Smooth muscle cell (in vitro differentiated cells): Measurements from ENCODE around the gene GPNMB. TPM values are rescaled to one million over a fixed set of nuclear protein-coding genes. Genes with fewer than 3 reads are reported as not detected.
A peak's percentile ranks its signal among the peaks of the same experiment; 100 is the strongest.
"Not testable (repeated sequence)": the region's sequence is repeated elsewhere in the genome, so short reads cannot be mapped to it uniquely, and the experiment has no call there.

Experiments
- DNase-seq: peaks from one replicate; lab custom pipeline; 2025; ENCODE audit not compliant: unreplicated experiment; lab: John Stamatoyannopoulos, UW
- H2AFZ ChIP-seq: fragments of 200-600 bp; sonication (generic); 2 replicates; pipeline ENCODE4 v1.6.0; 2016; ENCODE audit warnings: antibody characterized with exemption, low read depth, mild to moderate bottlenecking
- H3F3A ChIP-seq: fragments of 200-600 bp; sonication (generic); 2 replicates; pipeline ENCODE4 v1.6.0; 2017; ENCODE audit warnings: antibody characterized with exemption, low read depth
- H3K27ac ChIP-seq: fragments of 200-600 bp; sonication (generic); 2 replicates; pipeline ENCODE4 v1.5.1; 2016; ENCODE audit warnings: low read depth, mild to moderate bottlenecking
- H3K27me3 ChIP-seq: fragments of 200-600 bp; sonication (generic); 2 replicates; pipeline ENCODE4 v1.6.1; 2016; ENCODE audit warnings: low read depth, mild to moderate bottlenecking
- H3K36me3 ChIP-seq: fragments of 200-600 bp; sonication (generic); 2 replicates; pipeline ENCODE4 v1.5.1; 2016; ENCODE audit warnings: low read depth
- H3K4me1 ChIP-seq: fragments of 200-600 bp; sonication (generic); 2 replicates; pipeline ENCODE4 v1.5.1; 2016; ENCODE audit warnings: low read depth
- H3K4me2 ChIP-seq: fragments of 200-600 bp; sonication (generic); 2 replicates; pipeline ENCODE4 v1.6.0; 2016; ENCODE audit warnings: mild to moderate bottlenecking
- H3K4me3 ChIP-seq: fragments of 200-600 bp; sonication (generic); 2 replicates; pipeline ENCODE4 v1.5.1; 2016; ENCODE audit warnings: mild to moderate bottlenecking
- H3K79me2 ChIP-seq: fragments of 200-600 bp; sonication (generic); 2 replicates; pipeline ENCODE4 v1.6.0; 2016; ENCODE audit warnings: low read depth, mild to moderate bottlenecking
- H3K9ac ChIP-seq: fragments of 200-600 bp; sonication (generic); 2 replicates; pipeline ENCODE4 v1.6.0; 2016; ENCODE audit warnings: low read depth
- H3K9me3 ChIP-seq: fragments of 200-600 bp; sonication (generic); replicated peaks from 2 replicates; pipeline ENCODE4 v1.5.1; 2016; ENCODE audit warnings: low read depth
- H4K20me1 ChIP-seq: fragments of 200-600 bp; sonication (generic); 2 replicates; pipeline ENCODE4 v1.6.0; 2016; ENCODE audit warnings: low read depth
- CTCF ChIP-seq: fragments of 200-600 bp; sonication (generic); IDR thresholded peaks from 2 replicates; pipeline ENCODE4 v1.5.1; 2017; ENCODE audit warnings: borderline replicate concordance, mild to moderate bottlenecking, antibody characterized with exemption; ENCODE audit not compliant: insufficient read depth, poor library complexity, severe bottlenecking
- WGBS: methylation state at CpG from one replicate; pipeline ENCODE4 v1.1.7; 2016; ENCODE audit warnings: low lambda C conversion rate; 5-methylcytosine and 5-hydroxymethylcytosine counted together
- polyA plus RNA-seq: library from polyadenylated mRNA; unstranded; fragments of >200 nt; fragmentation: Nextera tagmentation; extraction: Ambion mirVana; gene quantifications from 2 replicates; pipeline ENCODE4 v1.2.1, GENCODE V29; 2016
- total RNA-seq: library from RNA; depleted of rRNA; stranded (reverse); fragments of >200 nt; gene quantifications from 2 replicates; pipeline ENCODE4 v1.2.3, GENCODE V29; 2014

The GPNMB gene
- total RNA-seq (23.2 and 26.1 TPM in 2 replicates), polyA plus RNA-seq (13.4 and 13.6 TPM in 2 replicates)

DNA sequence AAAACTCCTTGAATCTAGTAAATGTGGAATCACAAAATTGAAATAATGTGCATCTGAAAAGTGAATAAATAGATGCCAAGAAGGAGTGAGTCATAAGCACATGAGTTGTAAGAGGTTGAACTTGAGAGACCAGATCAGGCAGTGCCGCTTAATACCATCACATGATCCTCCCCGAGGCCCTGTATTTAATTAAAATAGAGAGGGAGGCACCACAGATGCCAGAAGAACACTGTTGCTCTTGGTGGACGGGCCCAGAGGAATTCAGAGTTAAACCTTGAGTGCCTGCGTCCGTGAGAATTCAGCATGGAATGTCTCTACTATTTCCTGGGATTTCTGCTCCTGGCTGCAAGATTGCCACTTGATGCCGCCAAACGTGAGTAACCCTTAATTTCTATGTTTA is at the start of gene GPNMB:
GPNMB (plus strand) TSS at position 221 of the 400 bp plus-strand sequence; CDS start at position 304, 83 bp downstream.
- DNase-seq = no peak
- H3K27me3 ChIP-seq = no peaks in the 10 kb centered on the region
- peaks cover 9% of the 10 kb centered on the region for H3F3A ChIP-seq
- no peaks in the 10 kb centered on the region for H3K9me3 ChIP-seq
- no peak for TF ChIP-seq CTCF
- H3K4me3 ChIP-seq = peak within 1 kb of the TSS; percentile 43
- peaks cover 7% of the 10 kb centered on the region for H3K4me1 ChIP-seq
- peak within 1 kb of the TSS; percentile 79 for H3K4me2 ChIP-seq
- H3K79me2 ChIP-seq = no peaks in the 10 kb centered on the region
- H3K36me3 ChIP-seq = no peaks in the 10 kb centered on the region
- peak within 1 kb of the TSS; percentile 64 for H3K27ac ChIP-seq
- no peaks in the 10 kb centered on the region for H4K20me1 ChIP-seq
- peak within 1 kb of the TSS; percentile 82 for H2AFZ ChIP-seq
- no peak within 1 kb of the TSS for H3K9ac ChIP-seq
- WGBS = 18% methylated on average over 7 of the region's 7 CpGs

GRCh38 chr7:23197745-23198144 is 48.8 kb upstream of the GPNMB start:
- peaks cover 13% of the 10 kb centered on the region for H3K36me3 ChIP-seq

DNA sequence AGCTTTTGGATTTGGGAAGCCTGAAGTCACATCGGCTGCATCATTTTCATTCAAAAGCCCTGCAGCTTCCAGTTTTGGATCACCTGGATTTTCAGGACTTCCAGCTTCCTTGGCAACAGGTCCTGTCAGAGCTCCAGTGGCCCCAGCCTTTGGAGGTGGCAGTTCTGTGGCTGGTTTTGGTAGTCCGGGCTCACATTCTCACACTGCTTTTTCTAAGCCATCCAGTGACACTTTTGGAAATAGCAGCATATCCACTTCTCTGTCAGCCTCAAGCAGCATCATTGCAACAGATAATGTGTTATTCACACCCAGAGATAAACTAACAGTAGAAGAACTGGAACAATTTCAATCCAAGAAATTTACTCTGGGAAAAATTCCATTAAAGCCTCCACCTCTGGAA is 46.2 kb upstream of the GPNMB start:
- Histone ChIP-seq H3K27ac (no peak overlapping the region), H3K4me3 (no peak overlapping the region), H2AFZ (no peak overlapping the region), H3K79me2 (no peaks in the 10 kb centered on the region), H3K9ac (no peak overlapping the region), H3K27me3 (no peaks in the 10 kb centered on the region), H3K4me1 (no peaks in the 10 kb centered on the region), H3F3A (no peaks in the 10 kb centered on the region), H4K20me1 (no peaks in the 10 kb centered on the region), H3K4me2 (no peak overlapping the region), H3K36me3 (peaks cover 11% of the 10 kb centered on the region), H3K9me3 (no peaks in the 10 kb centered on the region)
- no peak for TF ChIP-seq CTCF
- DNase-seq = no peak
- 97% methylated on average over 2 of the region's 2 CpGs for WGBS

More at GRCh38 chr7:23197745-23198144, 48.8 kb upstream of the GPNMB start:
- H4K20me1 ChIP-seq, H3K4me2 ChIP-seq, DNase-seq, H3K9me3 ChIP-seq, H3K27me3 ChIP-seq, H3K4me3 ChIP-seq, H3K79me2 ChIP-seq, H3K27ac ChIP-seq, H3K4me1 ChIP-seq, H3F3A ChIP-seq, H3K9ac ChIP-seq, H2AFZ ChIP-seq: not testable (repeated sequence)
- 93% methylated on average over 5 of the region's 5 CpGs for WGBS

GRCh38 chr7:23204241-23204640 is 42.3 kb upstream of the GPNMB start:
- H3K4me2 ChIP-seq = no peak overlapping the region
- no peaks in the 10 kb centered on the region for H3F3A ChIP-seq
- H3K4me3 ChIP-seq = no peak overlapping the region
- no peak overlapping the region for H3K27ac ChIP-seq
- no peaks in the 10 kb centered on the region for H3K27me3 ChIP-seq
- H3K9ac ChIP-seq = no peak overlapping the region
- H2AFZ ChIP-seq = no peak overlapping the region
- 100% methylated on average over 1 of the region's 1 CpG for WGBS
- no peaks in the 10 kb centered on the region for H3K4me1 ChIP-seq
- H4K20me1 ChIP-seq = no peaks in the 10 kb centered on the region
- DNase-seq = no peak
- H3K36me3 ChIP-seq = peaks cover 11% of the 10 kb centered on the region
- H3K9me3 ChIP-seq = no peaks in the 10 kb centered on the region
- no peaks in the 10 kb centered on the region for H3K79me2 ChIP-seq
- TF ChIP-seq CTCF = no peak
